K562 (cell line): ENCODE data around the gene TRIOBP. TPM values are rescaled to one million over a fixed set of nuclear protein-coding genes. Genes with fewer than 3 reads are reported as not detected.

ENCODE experiments used
- BCL6 ChIP-seq: fragments of 250-450 bp; sonication (Bioruptor Pico); IDR thresholded peaks from 2 replicates; pipeline ENCODE4 v1.4.0; 2020
- BRF2 ChIP-seq: IDR thresholded peaks from 3 replicates; pipeline ENCODE4 v1.6.1; 2011; ENCODE audit warnings: borderline replicate concordance, mild to moderate bottlenecking; ENCODE audit not compliant: insufficient read length, insufficient read depth
- CEBPZ ChIP-seq: fragments of 150-350 bp; IDR thresholded peaks from 2 replicates; pipeline ENCODE4 v1.6.1; 2014; ENCODE audit warnings: low read depth, mild to moderate bottlenecking, low read length, borderline replicate concordance
- NR0B1 ChIP-seq: fragments of 450-650 bp; IDR thresholded peaks from one replicate; pipeline ENCODE4 v1.6.1; 2018; ENCODE audit warnings: mild to moderate bottlenecking, moderate library complexity; ENCODE audit not compliant: partially characterized antibody
- RFX7 ChIP-seq: fragments of 250-450 bp; sonication (Bioruptor Pico); IDR thresholded peaks from 2 replicates; pipeline ENCODE4 v1.5.1; 2021; ENCODE audit warnings: mild to moderate bottlenecking
- RREB1 ChIP-seq: fragments of 250-450 bp; sonication (Bioruptor Pico); IDR thresholded peaks from 2 replicates; pipeline ENCODE4 v1.4.0; 2020
- SREBF1 ChIP-seq: fragments of 150-350 bp; IDR thresholded peaks from 2 replicates; pipeline ENCODE4 v1.6.1; 2014; ENCODE audit warnings: antibody characterized with exemption, low read depth, low read length, borderline replicate concordance
- SRSF3 ChIP-seq: fragments of 200-400 bp; formaldehyde crosslinking; IDR thresholded peaks from 2 replicates; pipeline ENCODE4 v1.6.1; 2016; ENCODE audit warnings: mild to moderate bottlenecking, low read length, moderate library complexity; ENCODE audit not compliant: insufficient read depth
- SUPT5H ChIP-seq: fragments of 450-650 bp; IDR thresholded peaks from 2 replicates; pipeline ENCODE4 v1.6.1; 2016
- TEAD1 ChIP-seq, 2 experiments: fragments of 450-650 bp in 1 of 2; sonication (generic) in 1 of 2; formaldehyde crosslinking; IDR thresholded peaks; 2 replicates each; pipeline versions ENCODE4 v1.4.0 to v1.8.0; 2020 to 2022; ENCODE audit warnings: mild to moderate bottlenecking in 2 of 2, missing genetic modification reagents in 1 of 2
- THRB ChIP-seq: fragments of 450-650 bp; formaldehyde crosslinking; conservative IDR thresholded peaks from 2 replicates; pipeline ENCODE4 v1.4.0; 2022; ENCODE audit warnings: mild to moderate bottlenecking, missing genetic modification characterization
- ZBTB12 ChIP-seq: fragments of 250-450 bp; sonication (Bioruptor Pico); IDR thresholded peaks from 2 replicates; pipeline ENCODE4 v1.4.0; 2020
- ZNF384 ChIP-seq: IDR thresholded peaks from 2 replicates; pipeline ENCODE4 v1.6.1; 2012; ENCODE audit warnings: low read depth, low read length, improper control_type of control experiment
- polyA plus RNA-seq, 8 experiments: library from polyadenylated mRNA; depleted of rRNA in 4 of 8; stranded (reverse) in 5 of 8; unstranded in 3 of 8; fragments of >200 nt; fragmentation: Nextera tagmentation in 2 of 8; fragmentation: Illumina TruSeq in 1 of 8; extraction: Ambion mirVana in 2 of 8; extraction: Trizol in 1 of 8; gene quantifications; 2 replicates each; pipeline versions ENCODE4 v1.2.1 to v1.2.3, GENCODE V29; 2011 to 2014; ENCODE audit warnings: inconsistent platforms in 1 of 8, missing spikeins in 1 of 8
- total RNA-seq, 7 experiments: library from RNA; depleted of rRNA in 6 of 7; stranded (reverse); fragments of >200 nt in 6 of 7; fragmentation: Illumina TruSeq in 2 of 7; extraction: Trizol in 2 of 7; gene quantifications; 2 replicates each; pipeline versions ENCODE4 v1.2.1 to v1.2.3, GENCODE V29; 2011 to 2021; ENCODE audit warnings: low replicate concordance in 1 of 7

TRIOBP gene
- total and polyA plus RNA-seq, 9 of the 15 experiments (the other 6 are each of a cell fraction or from before 2014, with no cell fraction given), result 0.24 to 13.8 (median 5.5) TPM

GRCh38 chr22:37762389-37762836 lies 65.6 kb downstream of the TRIOBP start (continued):
- no peak for TF ChIP-seq CEBPZ
- no peak for TF ChIP-seq SRSF3
- TF ChIP-seq BCL6 (CRISPR knock-in tag), result no peak
- TF ChIP-seq BRF2, result no peak
- no peak for TF ChIP-seq SUPT5H
- TF ChIP-seq ZNF384, result no peak
- TF ChIP-seq TEAD1 (CRISPR knock-in tag; IDR thresholded peaks at IDR 0.05), result no peak
- no peak for TF ChIP-seq THRB
- no peak for TF ChIP-seq SREBF1
- TF ChIP-seq RFX7, result no peak
- TF ChIP-seq NR0B1, result no peak
- TF ChIP-seq RREB1 (CRISPR knock-in tag), result no peak
- TF ChIP-seq ZBTB12, result no peak
